Measurements from ENCODE around the gene TEX14. TPM values are rescaled to one million over a fixed set of nuclear protein-coding genes. Genes with fewer than 3 reads are reported as not detected.

TEX14 gene
- total and polyA plus RNA-seq, 9 donors: 0.11 to 1.0 (median 0.34) TPM

DNA sequence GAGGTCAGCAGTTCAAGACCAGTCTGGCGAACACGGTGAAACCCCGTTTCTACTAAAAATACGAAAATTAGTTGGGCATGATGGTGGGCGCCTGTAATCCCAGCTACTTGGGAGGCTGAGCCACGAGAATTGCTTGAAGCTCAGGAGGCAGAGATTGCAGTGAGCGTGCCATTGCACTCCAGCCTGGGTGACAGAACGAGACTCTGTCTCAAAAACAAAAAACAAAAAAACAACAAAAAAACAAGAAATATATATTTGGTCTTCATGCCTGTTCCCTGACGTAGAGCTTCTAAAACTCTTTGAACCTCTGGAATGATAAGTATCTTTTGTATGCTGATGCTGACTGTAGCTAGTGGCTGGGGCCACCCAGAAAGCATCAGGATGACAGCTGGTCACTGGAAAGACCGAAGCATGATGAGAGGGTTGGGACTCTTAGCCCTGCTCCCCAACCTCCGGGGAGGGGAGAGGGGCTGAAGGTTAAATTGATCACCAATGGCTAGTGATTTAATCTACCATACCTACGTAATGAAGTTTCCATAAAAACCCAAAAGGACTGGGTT is 54.8 kb downstream of the TEX14 start:
- 69 to 79% (median 75%) methylated on average over 12 of the region's 12 CpGs for WGBS, 3 donors
- intact Hi-C loops (cut with DNase I): no loop called here
- no peak for DNase-seq
- no peak for TF ChIP-seq EP300 (IDR thresholded peaks at IDR 0.05)
- no peak for TF ChIP-seq POLR2A (IDR thresholded peaks at IDR 0.05)
- TF ChIP-seq, protein P1, sequence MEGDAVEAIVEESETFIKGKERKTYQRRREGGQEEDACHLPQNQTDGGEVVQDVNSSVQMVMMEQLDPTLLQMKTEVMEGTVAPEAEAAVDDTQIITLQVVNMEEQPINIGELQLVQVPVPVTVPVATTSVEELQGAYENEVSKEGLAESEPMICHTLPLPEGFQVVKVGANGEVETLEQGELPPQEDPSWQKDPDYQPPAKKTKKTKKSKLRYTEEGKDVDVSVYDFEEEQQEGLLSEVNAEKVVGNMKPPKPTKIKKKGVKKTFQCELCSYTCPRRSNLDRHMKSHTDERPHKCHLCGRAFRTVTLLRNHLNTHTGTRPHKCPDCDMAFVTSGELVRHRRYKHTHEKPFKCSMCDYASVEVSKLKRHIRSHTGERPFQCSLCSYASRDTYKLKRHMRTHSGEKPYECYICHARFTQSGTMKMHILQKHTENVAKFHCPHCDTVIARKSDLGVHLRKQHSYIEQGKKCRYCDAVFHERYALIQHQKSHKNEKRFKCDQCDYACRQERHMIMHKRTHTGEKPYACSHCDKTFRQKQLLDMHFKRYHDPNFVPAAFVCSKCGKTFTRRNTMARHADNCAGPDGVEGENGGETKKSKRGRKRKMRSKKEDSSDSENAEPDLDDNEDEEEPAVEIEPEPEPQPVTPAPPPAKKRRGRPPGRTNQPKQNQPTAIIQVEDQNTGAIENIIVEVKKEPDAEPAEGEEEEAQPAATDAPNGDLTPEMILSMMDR (IDR thresholded peaks at IDR 0.05): no peak
- no peaks in the 10 kb centered on the region for H3K9me3 ChIP-seq
- H3K27ac ChIP-seq: no peak overlapping the region
- H3K4me1 ChIP-seq (ENCODE audit: insufficient read depth): no peaks in the 10 kb centered on the region
- no peaks in the 10 kb centered on the region for H3K36me3 ChIP-seq
- no peaks in the 10 kb centered on the region for H3K27me3 ChIP-seq
- H3K4me3 ChIP-seq: no peak overlapping the region

DNA sequence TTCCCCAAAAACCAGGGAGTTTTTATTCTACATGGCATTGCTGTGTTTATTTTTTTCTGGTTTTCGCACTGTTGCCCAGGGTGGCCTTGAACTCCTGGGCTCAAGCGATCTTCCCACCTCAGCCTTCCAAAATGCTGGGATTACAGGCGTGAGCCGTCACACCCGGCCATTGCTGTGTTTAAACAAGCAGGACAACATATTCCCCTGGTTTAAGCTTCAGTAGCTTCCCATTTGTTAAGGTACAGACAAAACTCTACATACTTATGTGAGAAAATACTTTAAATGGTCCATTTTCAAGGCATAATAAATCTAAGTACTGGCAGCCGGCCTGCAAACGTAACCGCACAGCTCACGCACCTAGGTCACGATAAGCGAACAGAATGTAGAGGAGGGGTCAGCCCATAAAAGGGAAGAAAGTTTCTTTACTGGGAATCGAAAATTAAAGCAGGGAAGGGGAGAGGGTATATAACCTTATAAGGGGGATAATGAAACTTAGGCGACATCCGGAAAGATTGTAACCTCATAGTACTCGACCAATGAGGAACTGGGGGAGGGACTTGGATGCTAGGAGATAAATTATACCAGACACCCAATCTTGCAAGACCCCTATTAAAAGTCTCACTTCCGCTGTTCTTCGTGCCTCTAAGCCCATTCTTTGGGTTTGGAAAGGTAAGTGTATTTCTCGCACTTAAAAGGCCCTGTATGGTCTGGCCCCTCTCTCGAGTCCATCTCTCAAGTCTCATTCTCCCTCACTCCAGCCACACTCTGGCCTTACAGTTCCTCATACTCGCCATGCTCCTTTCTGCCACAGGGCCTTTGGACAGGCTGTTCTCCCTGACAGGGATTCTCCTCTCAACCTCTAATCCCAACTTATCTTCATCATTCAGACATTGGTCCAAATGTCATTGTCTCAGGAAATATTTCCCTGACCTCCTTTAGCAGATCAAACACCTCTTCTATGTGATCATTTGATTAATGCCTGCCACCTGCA is 59.2 kb downstream of the TEX14 start:
- TF ChIP-seq POLR2A (IDR thresholded peaks at IDR 0.05) (no peak), EP300 (IDR thresholded peaks at IDR 0.05) (no peak)
- TF ChIP-seq, protein P1 (IDR thresholded peaks at IDR 0.05): no peak
- intact Hi-C loops (cut with DNase I): loop anchor here in 1 of 4 donors (5.0 kb wide), 1 partner anchor 120 kb away; the partner anchor contains the start of gene MTMR4
- Histone ChIP-seq H3K4me1 (ENCODE audit: insufficient read depth) (no peaks in the 10 kb centered on the region), H3K27me3 (no peaks in the 10 kb centered on the region), H3K36me3 (no peaks in the 10 kb centered on the region), H3K27ac (peak overlapping the region; percentile 79 to 83), H3K9me3 (no peaks in the 10 kb centered on the region), H3K4me3 (peak overlapping the region; percentile 49)
- peak in 4 of 5 donors; percentile 19 to 51 (median 36) for DNase-seq
- 26 to 41% (median 34%) methylated on average over 20 of the region's 20 CpGs for WGBS, 3 donors

DNA sequence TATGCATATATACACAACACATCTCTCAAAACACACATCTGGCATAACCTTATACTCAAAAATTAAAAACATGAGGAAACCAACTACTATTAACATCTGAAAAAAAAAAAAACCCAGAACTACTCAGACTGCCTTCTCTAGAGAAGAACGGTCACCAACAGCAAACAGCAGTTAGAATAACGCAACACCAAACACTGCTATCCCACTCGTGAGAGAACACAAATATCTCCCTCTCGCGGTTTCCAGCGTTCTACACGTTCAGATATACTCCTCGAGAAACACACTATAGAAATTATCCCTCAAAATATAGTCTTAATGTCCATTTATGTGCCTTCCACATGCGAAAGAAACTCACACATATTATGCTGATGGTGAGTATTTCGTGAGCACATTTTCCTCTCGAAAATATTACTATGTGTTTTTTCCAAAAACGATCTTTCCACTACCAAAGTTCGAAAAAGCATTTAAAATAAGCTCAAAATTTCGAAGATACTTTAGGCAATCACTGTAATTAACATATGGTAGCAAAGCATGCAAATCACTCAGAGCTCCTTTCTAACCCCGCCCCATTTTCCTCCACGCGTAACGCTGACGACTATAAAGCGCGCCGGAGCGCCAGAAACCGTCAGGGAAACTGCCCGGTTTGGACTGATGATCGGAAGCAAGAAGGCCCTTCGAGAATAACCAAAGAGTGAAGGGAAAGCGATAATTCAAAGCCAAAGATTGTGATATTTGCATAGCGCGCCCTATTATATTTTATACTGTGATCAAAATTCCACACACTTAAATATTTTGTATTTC is 60.1 kb downstream of the TEX14 start:
- peak overlapping the region; percentile 79 to 83 for H3K27ac ChIP-seq
- intact Hi-C loops (cut with DNase I): loop anchor here in 1 of 4 donors (5.0 kb wide), 1 partner anchor 119 kb away; the partner anchor contains the start of gene MTMR4
- TF ChIP-seq EP300 (IDR thresholded peaks at IDR 0.05) (no peak), POLR2A (IDR thresholded peaks at IDR 0.05) (peak; percentile 81)
- TF ChIP-seq, protein P1 (IDR thresholded peaks at IDR 0.05): peak in 2 of 3 donors; percentile 18 to 19
- H3K4me1 ChIP-seq (ENCODE audit: insufficient read depth): no peaks in the 10 kb centered on the region
- no peaks in the 10 kb centered on the region for H3K27me3 ChIP-seq
- peak overlapping the region; percentile 49 for H3K4me3 ChIP-seq
- DNase-seq: peak; percentile 92 to 96 (median 95)
- H3K9me3 ChIP-seq: no peaks in the 10 kb centered on the region
- no peaks in the 10 kb centered on the region for H3K36me3 ChIP-seq
- 0% methylated on average over 30 of the region's 30 CpGs for WGBS, 3 donors

All from ovary (tissue), 9 donors.